ENCODE measurements around the gene TXNRD2.

DNA sequence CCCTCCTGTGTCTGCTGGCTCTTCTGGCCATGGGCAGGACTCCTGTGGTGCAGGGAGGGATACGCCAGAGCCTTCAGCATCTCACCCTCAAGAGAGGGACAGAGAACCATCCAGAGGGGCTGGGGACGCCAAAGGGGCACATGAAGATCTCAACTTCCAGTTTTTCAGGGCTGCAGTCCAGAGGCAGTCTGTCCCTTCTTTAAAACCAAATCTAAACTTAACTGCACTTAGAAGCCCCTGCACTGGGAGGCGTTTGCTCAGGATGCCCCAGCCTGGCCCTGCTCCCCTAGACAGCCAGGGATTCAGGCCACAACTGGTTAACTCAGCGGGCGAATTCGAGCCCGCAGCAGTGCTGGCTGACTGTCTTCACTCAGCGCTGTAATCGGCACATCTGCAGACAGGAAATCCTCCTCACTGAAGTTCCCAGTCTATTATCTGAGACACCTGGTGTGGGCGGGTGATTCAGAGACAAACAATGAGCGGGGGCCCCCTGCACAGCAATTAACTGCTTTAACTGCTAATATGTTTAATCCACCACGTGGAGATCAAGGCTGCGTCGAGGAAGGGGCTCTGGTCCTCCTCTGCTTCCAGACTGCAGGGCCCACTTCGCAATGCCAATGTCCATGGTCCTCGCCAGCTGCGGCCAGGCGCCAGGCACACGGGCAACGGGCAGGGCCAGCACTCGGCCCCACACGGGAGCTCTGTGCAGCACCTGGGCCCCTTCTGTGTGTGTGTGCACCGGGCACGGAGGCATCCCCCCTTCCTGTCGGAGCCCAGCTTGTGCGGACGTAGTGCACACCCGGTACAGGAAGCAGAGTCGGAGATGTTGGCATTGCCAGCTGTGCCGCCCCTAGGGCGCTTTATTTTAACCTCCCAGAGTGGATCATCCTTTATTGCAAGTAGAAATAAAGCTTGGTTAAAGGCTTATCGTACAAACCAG is 50.0 kb downstream of the TXNRD2 start:
- TF ChIP-seq GATA2 (IDR thresholded peaks at IDR 0.05; ENCODE audit: low read depth, low read length) (peak; percentile 97), GATA3 (IDR thresholded peaks at IDR 0.05; ENCODE audit: low read depth, low read length) (no peak; the same call in 1 of the 2 replicates)
